Measurements from ENCODE around the gene SCN9A. TPM values are rescaled to one million over a fixed set of nuclear protein-coding genes. Genes with fewer than 3 reads are reported as not detected.

The SCN9A gene
- total and polyA plus RNA-seq, 2 of the 8 experiments (the other 6 are each of a cell fraction or from before 2014, with no cell fraction given), result 1.6 to 6.2 TPM

DNA sequence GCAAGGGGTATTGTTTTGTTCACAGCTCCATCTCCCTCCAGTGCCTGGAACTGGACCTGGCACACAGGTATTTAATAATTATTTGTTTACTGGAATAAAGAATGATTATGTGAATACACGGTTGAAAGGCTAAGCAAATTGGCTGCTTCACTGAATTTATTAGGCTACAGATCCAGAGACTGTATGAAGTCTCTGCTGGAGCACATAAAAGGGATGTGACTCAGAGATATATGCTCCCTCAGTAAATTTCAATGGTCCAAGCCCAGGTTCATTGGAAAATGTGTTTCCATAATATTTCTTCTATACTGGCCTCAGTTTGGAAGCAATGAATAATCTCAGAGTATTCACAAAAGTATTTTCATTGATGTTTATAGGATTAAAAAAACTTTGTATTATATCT, 126.4 kb downstream of the SCN9A start:
- H3K4ac ChIP-seq (replicated peaks; ENCODE audit: insufficient read length, low read depth, low read length), result no peak overlapping the region
- no peaks in the 10 kb centered on the region for H3K79me1 ChIP-seq (ENCODE audit: low read depth, low read length)
- no peaks in the 10 kb centered on the region for H3K36me3 ChIP-seq (ENCODE audit: control insufficient read depth in 2 of 4, insufficient read depth in 4 of 4, low read length in 3 of 4)
- no peak overlapping the region for H2AFZ ChIP-seq (ENCODE audit: low read length)
- ChIA-PET POLR2A (ENCODE audit: partially characterized antibody) (no interaction called here), CTCF (ENCODE audit: partially characterized antibody) (no interaction called here)
- no peak overlapping the region for H2BK15ac ChIP-seq (ENCODE audit: low read length)
- H4K5ac ChIP-seq (ENCODE audit: insufficient read length, low read depth, low read length), result no peak overlapping the region
- no peaks in the 10 kb centered on the region for H4K20me1 ChIP-seq (replicated peaks in 1 of 2; ENCODE audit: control insufficient read depth in 1 of 2, insufficient read depth in 2 of 2, low read length in 2 of 2)
- H3K56ac ChIP-seq (replicated peaks; ENCODE audit: insufficient read length, low read depth, low read length), result no peak overlapping the region
- no peaks in the 10 kb centered on the region for H3K27me3 ChIP-seq (replicated peaks in 1 of 4; ENCODE audit: control insufficient read depth in 3 of 4, extremely low read depth in 1 of 4, insufficient read depth in 3 of 4, low read length in 3 of 4)
- H3K9me3 ChIP-seq (ENCODE audit: insufficient read depth in 2 of 2, low read depth in 1 of 2, low read length in 1 of 2), result no peaks in the 10 kb centered on the region
- H2BK5ac ChIP-seq (ENCODE audit: low read depth, low read length), result no peak overlapping the region
- H3K4me2 ChIP-seq (ENCODE audit: insufficient read depth in 1 of 2, low read depth in 2 of 2, low read length in 2 of 2), result no peak overlapping the region
- no peak overlapping the region for H4K8ac ChIP-seq (ENCODE audit: extremely low read depth, insufficient read depth, low read length)
- no peak overlapping the region for H3K9ac ChIP-seq (replicated peaks in 1 of 4; ENCODE audit: extremely low read depth in 1 of 4, low read depth in 3 of 4, low read length in 3 of 4)
- DNase-seq (ENCODE audit: low read depth in 1 of 2, low spot score in 2 of 2), result no peak
- H3K27ac ChIP-seq (ENCODE audit: low read depth, low read length), result no peak overlapping the region
- no peak overlapping the region for H2AK5ac ChIP-seq (ENCODE audit: low read depth, low read length)
- WGBS, 2 experiments (ENCODE audit: extremely low coverage in 1 of 2, insufficient coverage in 1 of 2, insufficient read length in 1 of 2, insufficient replicate concordance in 2 of 2, low coverage in 1 of 2, low lambda C conversion rate in 2 of 2, missing lambda C conversion rate in 1 of 2), result 88% methylated on average over 1 of the region's 1 CpG; no CpG with 5 or more reads in 1 of the 2 experiments
- H3K23ac ChIP-seq (ENCODE audit: insufficient read length), result no peak overlapping the region
- TF ChIP-seq PHF8 (conservative IDR thresholded peaks at IDR 0.05; ENCODE audit: low read depth, low read length), result no peak
- no peak for TF ChIP-seq RNF2 (IDR thresholded peaks at IDR 0.05; ENCODE audit: borderline replicate concordance, low read depth, low read length, missing control alignments, poor library complexity, severe bottlenecking)
- TF ChIP-seq POLR2A (IDR thresholded peaks at IDR 0.05; ENCODE audit: control extremely low read depth in 1 of 2, low read depth in 2 of 2, low read length in 2 of 2), result no peak
- no peak for TF ChIP-seq POLR2AphosphoS5 (IDR thresholded peaks at IDR 0.05; ENCODE audit: low read depth, low read length)
- TF ChIP-seq SP2 (IDR thresholded peaks at IDR 0.05; ENCODE audit: low read length), result no peak
- TF ChIP-seq JUND (IDR thresholded peaks at IDR 0.05; ENCODE audit: low read length), result no peak
- TF ChIP-seq GABPA (IDR thresholded peaks at IDR 0.05; ENCODE audit: borderline replicate concordance, insufficient read depth, low read length), result no peak
- no peak for TF ChIP-seq BACH1 (IDR thresholded peaks at IDR 0.05; ENCODE audit: low read length)
- TF ChIP-seq SAP30 (IDR thresholded peaks at IDR 0.05; ENCODE audit: insufficient read depth, insufficient replicate concordance, low read length), result no peak
- TF ChIP-seq ZNF274 (IDR thresholded peaks at IDR 0.05; ENCODE audit: borderline replicate concordance, extremely low read depth, low read length), result no peak
- TF ChIP-seq, protein P1, sequence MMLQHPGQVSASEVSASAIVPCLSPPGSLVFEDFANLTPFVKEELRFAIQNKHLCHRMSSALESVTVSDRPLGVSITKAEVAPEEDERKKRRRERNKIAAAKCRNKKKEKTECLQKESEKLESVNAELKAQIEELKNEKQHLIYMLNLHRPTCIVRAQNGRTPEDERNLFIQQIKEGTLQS (IDR thresholded peaks at IDR 0.05; ENCODE audit: insufficient read depth, low read depth, low read length), result no peak
- TF ChIP-seq RBBP5 (IDR thresholded peaks at IDR 0.05; ENCODE audit: borderline replicate concordance, low read depth, low read length), result no peak
- TF ChIP-seq HDAC2 (IDR thresholded peaks at IDR 0.05; ENCODE audit: borderline replicate concordance in 1 of 2, low read depth in 2 of 2, low read length in 2 of 2), result no peak
- no peak overlapping the region for H2BK120ac ChIP-seq (replicated peaks; ENCODE audit: low read depth, low read length)
- no peak overlapping the region for H3K4me3 ChIP-seq (ENCODE audit: extremely low read depth in 1 of 4, insufficient read depth in 2 of 4, low read depth in 3 of 4, low read length in 4 of 4)
- no peaks in the 10 kb centered on the region for H3K4me1 ChIP-seq (replicated peaks in 1 of 4; ENCODE audit: control insufficient read depth in 3 of 4, insufficient read depth in 4 of 4, low read length in 3 of 4)
- H2BK20ac ChIP-seq (ENCODE audit: low read length), result no peak overlapping the region
- no peak overlapping the region for H3K14ac ChIP-seq (ENCODE audit: insufficient read length)
- FAIRE-seq, result no peak
- H3K18ac ChIP-seq (ENCODE audit: extremely low read depth, low read length), result no peak overlapping the region
- no peaks in the 10 kb centered on the region for H3K23me2 ChIP-seq (ENCODE audit: low read depth, low read length)
- no peak overlapping the region for H4K91ac ChIP-seq (replicated peaks; ENCODE audit: insufficient read length, low read length)
- H2BK12ac ChIP-seq (ENCODE audit: low read depth, low read length), result no peak overlapping the region
- H3K79me2 ChIP-seq (ENCODE audit: control insufficient read depth in 1 of 2, insufficient read depth in 2 of 2, low read length in 2 of 2), result no peaks in the 10 kb centered on the region

Measured in H1 (cell line).